Hindlimb muscle (tissue), 1 donor: Measurements from ENCODE around the gene CSF1R. TPM values are rescaled to one million over a fixed set of nuclear protein-coding genes. Genes with fewer than 3 reads are reported as not detected.
A peak's percentile ranks its signal among the peaks of the same experiment; 100 is the strongest.

ENCODE experiments used
- DNase-seq: peaks from one replicate; pipeline ENCODE4 v3.0.0-alpha.2; 2013
- polyA plus RNA-seq: library from polyadenylated mRNA; unstranded; fragments of 120-200 nt; gene quantifications from one replicate; pipeline ENCODE4 v1.2.1, GENCODE V29; 2013; ENCODE audit not compliant: insufficient read length

Gene CSF1R
- polyA plus RNA-seq = 45.1 TPM

- DNase-seq = no peak
Observed at GRCh38 chr5:150085950-150086715, at the start of gene CSF1R. Gene CSF1R (minus strand): TSS chr5:150086554. CDS start chr5:150086427, 127 bp downstream.

GRCh38 chr5:150135557-150136304 is 49.4 kb upstream of the CSF1R start:
- DNase-seq = no peak

GRCh38 chr5:150134198-150134588 is 47.8 kb upstream of the CSF1R start:
- DNase-seq = no peak

GRCh38 chr5:150133581-150134197 is 47.3 kb upstream of the CSF1R start:
- DNase-seq = no peak

- no peak for DNase-seq
Observed at GRCh38 chr5:150132740-150133139, 46.4 kb upstream of the CSF1R start.

GRCh38 chr5:150131978-150132694 is 45.8 kb upstream of the CSF1R start:
- DNase-seq = no peak

- no peak for DNase-seq
Observed at GRCh38 chr5:150131461-150131860, 45.1 kb upstream of the CSF1R start.

GRCh38 chr5:150130493-150130922 is 44.2 kb upstream of the CSF1R start:
- no peak for DNase-seq

GRCh38 chr5:150129813-150130492 is 43.6 kb upstream of the CSF1R start:
- peak; percentile 66 for DNase-seq

GRCh38 chr5:150129454-150129812 is 43.1 kb upstream of the CSF1R start:
- no peak for DNase-seq

- DNase-seq = no peak
Observed at GRCh38 chr5:150126921-150127265, 40.5 kb upstream of the CSF1R start.

- no peak for DNase-seq
Observed at GRCh38 chr5:150126199-150126920, 40.0 kb upstream of the CSF1R start.

- DNase-seq = no peak
Observed at GRCh38 chr5:150125334-150125733, 39.0 kb upstream of the CSF1R start.

GRCh38 chr5:150124596-150124995 is 38.2 kb upstream of the CSF1R start:
- DNase-seq = no peak

- DNase-seq = no peak
Observed at GRCh38 chr5:150124111-150124557, 37.8 kb upstream of the CSF1R start.

- no peak for DNase-seq
Observed at GRCh38 chr5:150123542-150123941, 37.2 kb upstream of the CSF1R start.

GRCh38 chr5:150122536-150123481 is 36.5 kb upstream of the CSF1R start:
- no peak for DNase-seq

GRCh38 chr5:150122158-150122510 is 35.8 kb upstream of the CSF1R start:
- DNase-seq = no peak

GRCh38 chr5:150121448-150122157 is 35.2 kb upstream of the CSF1R start:
- DNase-seq = no peak
